CD14-positive monocyte (primary cell): ENCODE results near the gene ITGB8. TPM values are rescaled to one million over a fixed set of nuclear protein-coding genes. Genes with fewer than 3 reads are reported as not detected.
A peak's percentile ranks its signal among the peaks of the same experiment; 100 is the strongest.

Source experiments
- DNase-seq, 3 donors: peaks; one replicate each; pipeline ENCODE4 v3.0.0-alpha.2; 2011 to 2022
- H2AFZ ChIP-seq: 2 replicates; pipeline ENCODE4 v1.6.0; 2012; ENCODE audit warnings: mild to moderate bottlenecking, low read depth, low read length, inconsistent platforms; ENCODE audit not compliant: insufficient read depth, poor library complexity, severe bottlenecking
- H3K27ac ChIP-seq, 2 donors: 1 replicate in 1 of 2; 2 replicates in 1 of 2; pipeline ENCODE4 v1.5.1; 2012 to 2013; ENCODE audit warnings: low read length in 2 of 2, control low read depth in 1 of 2, inconsistent platforms in 1 of 2, low read depth in 1 of 2, mild to moderate bottlenecking in 1 of 2
- H3K27me3 ChIP-seq, 2 donors: one replicate each; pipeline versions ENCODE4 v1.6.0 to v1.6.1; 2011 to 2013; ENCODE audit warnings: low read length in 2 of 2; ENCODE audit not compliant: control insufficient read depth in 2 of 2, insufficient read depth in 2 of 2
- H3K36me3 ChIP-seq, 2 donors: replicated peaks in 1 of 2; 1 replicate in 1 of 2; 2 replicates in 1 of 2; pipeline versions ENCODE4 v1.5.1 to v1.6.1; 2012 to 2013; ENCODE audit warnings: low read length in 2 of 2, control low read depth in 1 of 2, inconsistent platforms in 1 of 2, mild to moderate bottlenecking in 1 of 2; ENCODE audit not compliant: insufficient read depth in 2 of 2, control insufficient read depth in 1 of 2
- H3K4me1 ChIP-seq, 2 donors: 1 replicate in 1 of 2; 2 replicates in 1 of 2; pipeline versions ENCODE4 v1.5.1 to v1.6.1; 2012 to 2013; ENCODE audit warnings: low read length in 2 of 2, control low read depth in 1 of 2, inconsistent platforms in 1 of 2, mild to moderate bottlenecking in 1 of 2, moderate library complexity in 1 of 2; ENCODE audit not compliant: insufficient read depth in 2 of 2, control insufficient read depth in 1 of 2
- H3K4me2 ChIP-seq: replicated peaks from 2 replicates; pipeline ENCODE3; 2012; ENCODE audit warnings: low read length, moderate library complexity, mild to moderate bottlenecking; ENCODE audit not compliant: poor library complexity, severe bottlenecking; ENCODE audit errors: extremely low read depth
- H3K4me3 ChIP-seq, 3 experiments: fragments of 200-600 bp in 1 of 3; sonication (generic) in 1 of 3; replicated peaks in 1 of 3; 1 replicate in 2 of 3; 2 replicates in 1 of 3; pipeline ENCODE4 v1.5.1; 2011 to 2013; ENCODE audit warnings: low read length in 3 of 3, mild to moderate bottlenecking in 3 of 3, control low read depth in 2 of 3, low read depth in 2 of 3, inconsistent platforms in 1 of 3, moderate library complexity in 1 of 3
- H3K79me2 ChIP-seq: 2 replicates; pipeline ENCODE4 v1.6.0; 2012; ENCODE audit warnings: mild to moderate bottlenecking, control low read depth, inconsistent platforms, low read length, moderate library complexity; ENCODE audit not compliant: insufficient read depth
- H3K9ac ChIP-seq: 2 replicates; pipeline ENCODE4 v1.6.0; 2017; ENCODE audit warnings: low read length, mild to moderate bottlenecking; ENCODE audit not compliant: insufficient read depth, poor library complexity, severe bottlenecking
- H3K9me3 ChIP-seq, 2 donors: replicated peaks in 1 of 2; 1 replicate in 1 of 2; 2 replicates in 1 of 2; pipeline versions ENCODE4 v1.5.1 to v1.6.1; 2012 to 2013; ENCODE audit warnings: low read length in 2 of 2, control low read depth in 1 of 2; ENCODE audit not compliant: control insufficient read depth in 1 of 2, insufficient read depth in 1 of 2
- H4K20me1 ChIP-seq: 2 replicates; pipeline ENCODE4 v1.6.0; 2012; ENCODE audit warnings: mild to moderate bottlenecking, low read length, control low read depth, moderate library complexity; ENCODE audit not compliant: insufficient read depth
- H3K27ac Mint-ChIP-seq, 7 donors: one replicate each; pipeline ENCODE4 v1.8.0; 2020; ENCODE audit warnings: mild to moderate bottlenecking in 7 of 7, mixed read lengths in 7 of 7, moderate library complexity in 6 of 7, inconsistent platforms in 2 of 7
- H3K27me3 Mint-ChIP-seq, 3 donors: one replicate each; pipeline ENCODE4 v1.8.0; 2021 to 2022; ENCODE audit warnings: low read depth in 3 of 3, mild to moderate bottlenecking in 3 of 3, mixed read lengths in 3 of 3, moderate library complexity in 3 of 3, inconsistent platforms in 1 of 3
- H3K36me3 Mint-ChIP-seq, 2 donors: one replicate each; pipeline ENCODE4 v1.8.0; 2020; ENCODE audit warnings: mixed read lengths in 2 of 2, inconsistent platforms in 1 of 2, mild to moderate bottlenecking in 1 of 2
- H3K4me1 Mint-ChIP-seq: one replicate; pipeline ENCODE4 v1.8.0; 2020; ENCODE audit warnings: mild to moderate bottlenecking, mixed read lengths
- H3K4me3 Mint-ChIP-seq, 2 donors: one replicate each; pipeline ENCODE4 v1.8.0; 2020; ENCODE audit warnings: mild to moderate bottlenecking in 2 of 2, mixed read lengths in 2 of 2, moderate library complexity in 1 of 2
- H3K9me3 Mint-ChIP-seq, 7 donors: one replicate each; pipeline ENCODE4 v1.8.0; 2020 to 2022; ENCODE audit warnings: mixed read lengths in 7 of 7, mild to moderate bottlenecking in 6 of 7, moderate library complexity in 6 of 7, inconsistent platforms in 2 of 7
- CTCF ChIP-seq: fragments of 200-600 bp; IDR thresholded peaks from one replicate; pipeline ENCODE4 v1.8.0; 2022; ENCODE audit warnings: antibody characterized with exemption, mild to moderate bottlenecking
- WGBS: methylation state at CpG from one replicate; pipeline ENCODE4 v1.1.5; 2013; ENCODE audit warnings: missing lambda C conversion rate; ENCODE audit not compliant: insufficient coverage; 5-methylcytosine and 5-hydroxymethylcytosine counted together
- intact Hi-C, 2 donors: fragments of 100-400 bp; cut with micrococcal nuclease; formaldehyde crosslinking; loops; one replicate each; pipeline versions ENCODE4 v1.15.0 to v1.15.1; 2023
- polyA plus RNA-seq, 3 donors: library from polyadenylated mRNA; depleted of rRNA in 1 of 3; unstranded in 2 of 3; stranded (reverse) in 1 of 3; fragments of 300-500 nt in 2 of 3; fragments of >200 nt in 1 of 3; fragmentation: Illumina TruSeq in 2 of 3; gene quantifications; 1 replicate in 2 of 3; 2 replicates in 1 of 3; pipeline ENCODE4 v1.2.3, GENCODE V29; 2012 to 2021

Gene ITGB8
- polyA plus RNA-seq, 3 donors: 0.01 to 0.28 (median 0.19) TPM

DNA sequence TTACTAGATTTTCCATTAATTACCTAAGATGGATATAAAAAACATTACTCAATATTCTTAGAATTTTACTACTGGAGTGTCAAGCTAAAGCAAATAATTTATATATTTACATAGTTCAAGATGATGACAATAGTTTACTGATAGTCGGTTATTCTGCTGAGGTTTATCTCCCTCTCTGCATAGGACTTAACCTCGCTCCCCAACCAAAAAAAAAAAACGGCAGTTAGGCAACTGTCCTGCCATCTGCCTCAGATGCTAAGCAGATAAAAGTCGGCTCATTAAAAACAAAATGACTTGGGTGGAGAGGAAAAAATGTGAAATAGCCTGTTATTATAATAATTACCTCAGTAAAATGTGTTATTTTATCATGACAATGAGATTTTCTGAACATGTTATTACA is 14.0 kb upstream of the ITGB8 start:
- WGBS: no CpG with 5 or more reads among the region's 4 CpGs
- H3K27ac Mint-ChIP-seq: no peak overlapping the region
- Histone ChIP-seq H3K4me2 (no peak overlapping the region), H4K20me1 (no peaks in the 10 kb centered on the region), H3K4me3 (no peak overlapping the region), H3K9ac (no peak overlapping the region), H3K79me2 (no peaks in the 10 kb centered on the region), H3K9me3 (no peaks in the 10 kb centered on the region), H3K27ac (no peak overlapping the region), H2AFZ (no peak overlapping the region), H3K4me1 (no peaks in the 10 kb centered on the region), H3K27me3 (no peaks in the 10 kb centered on the region), H3K36me3 (no peaks in the 10 kb centered on the region)
- H3K4me3 Mint-ChIP-seq: no peak overlapping the region
- H3K36me3 Mint-ChIP-seq: no peaks in the 10 kb centered on the region
- H3K4me1 Mint-ChIP-seq: peaks cover 4% of the 10 kb centered on the region
- intact Hi-C loops: no loop called here
- H3K27me3 Mint-ChIP-seq: peaks cover 0 to 2% (median 0%) of the 10 kb centered on the region in 3 donors
- no peak for TF ChIP-seq CTCF
- H3K9me3 Mint-ChIP-seq: no peaks in the 10 kb centered on the region
- DNase-seq: no peak

DNA sequence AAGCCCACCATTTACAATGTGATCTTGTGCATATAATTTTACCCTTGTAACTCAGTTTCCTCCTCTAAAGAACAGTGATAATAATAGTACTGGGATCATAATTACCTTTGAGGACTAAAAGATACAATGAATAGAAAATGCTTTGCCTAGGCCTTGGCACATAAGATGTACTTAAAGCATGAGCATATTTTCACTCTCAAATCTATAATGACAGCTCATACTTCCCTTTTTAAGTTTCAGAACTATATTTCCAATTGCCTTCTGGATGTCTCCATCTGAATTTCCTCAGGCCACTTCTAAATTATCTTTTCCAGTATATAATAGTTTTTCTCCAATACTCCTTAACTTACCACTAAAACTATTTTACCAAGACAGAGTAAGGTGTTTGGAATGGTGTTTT is 13.3 kb upstream of the ITGB8 start:
- peaks cover 4% of the 10 kb centered on the region for H3K4me1 Mint-ChIP-seq
- no peak overlapping the region for H3K4me3 Mint-ChIP-seq
- Histone ChIP-seq H3K27ac (no peak overlapping the region), H3K9ac (no peak overlapping the region), H3K9me3 (no peaks in the 10 kb centered on the region), H3K36me3 (no peaks in the 10 kb centered on the region), H3K4me1 (no peaks in the 10 kb centered on the region), H4K20me1 (no peaks in the 10 kb centered on the region), H2AFZ (no peak overlapping the region), H3K27me3 (no peaks in the 10 kb centered on the region), H3K4me3 (no peak overlapping the region), H3K79me2 (no peaks in the 10 kb centered on the region), H3K4me2 (no peak overlapping the region)
- peak in 1 of 3 donors; percentile 7 for DNase-seq
- peaks cover 0 to 2% (median 0%) of the 10 kb centered on the region in 3 donors for H3K27me3 Mint-ChIP-seq
- H3K9me3 Mint-ChIP-seq: no peaks in the 10 kb centered on the region
- H3K27ac Mint-ChIP-seq: no peak overlapping the region
- intact Hi-C loops: no loop called here
- H3K36me3 Mint-ChIP-seq: no peaks in the 10 kb centered on the region
- TF ChIP-seq CTCF: no peak
